ENCODE measurements around the gene LMF1.
"Not testable (repeated sequence)": the region's sequence is repeated elsewhere in the genome, so short reads cannot be mapped to it uniquely, and the experiment has no call there.

Gene LMF1

GRCh38 chr16:890217-890616, 80.6 kb downstream of the LMF1 start:
- no peak for DNase-seq

- no peak for DNase-seq
Measured at GRCh38 chr16:889586-889985, 81.2 kb downstream of the LMF1 start.

- no peak for DNase-seq
Measured at GRCh38 chr16:888901-889570, 81.7 kb downstream of the LMF1 start.

GRCh38 chr16:888456-888855, 82.3 kb downstream of the LMF1 start:
- not testable (repeated sequence) for DNase-seq

GRCh38 chr16:887846-888245, 82.9 kb downstream of the LMF1 start:
- DNase-seq: no peak

GRCh38 chr16:886802-887731, 83.7 kb downstream of the LMF1 start:
- DNase-seq: no peak

GRCh38 chr16:886084-886543, 84.7 kb downstream of the LMF1 start:
- no peak for DNase-seq

- no peak for DNase-seq
Measured at GRCh38 chr16:885391-885790, 85.4 kb downstream of the LMF1 start.

GRCh38 chr16:884232-884631, 86.6 kb downstream of the LMF1 start:
- DNase-seq: no peak

GRCh38 chr16:883781-884180, 87.0 kb downstream of the LMF1 start:
- no peak for DNase-seq

GRCh38 chr16:883340-883739, 87.4 kb downstream of the LMF1 start:
- no peak for DNase-seq

GRCh38 chr16:882671-883070, 88.1 kb downstream of the LMF1 start:
- DNase-seq: not testable (repeated sequence)

GRCh38 chr16:882256-882655, 88.5 kb downstream of the LMF1 start:
- no peak for DNase-seq

GRCh38 chr16:881219-882097, 89.3 kb downstream of the LMF1 start:
- DNase-seq: no peak

GRCh38 chr16:880471-881171, 90.2 kb downstream of the LMF1 start:
- DNase-seq: no peak

GRCh38 chr16:879986-880385, 90.8 kb downstream of the LMF1 start:
- no peak for DNase-seq

GRCh38 chr16:879461-879861, 91.3 kb downstream of the LMF1 start:
- DNase-seq: no peak

GRCh38 chr16:878886-879285, 91.9 kb downstream of the LMF1 start:
- no peak for DNase-seq

- no peak for DNase-seq
Measured at GRCh38 chr16:878072-878784, 92.6 kb downstream of the LMF1 start.

GRCh38 chr16:877242-878071, 93.3 kb downstream of the LMF1 start:
- DNase-seq: no peak

All from HCEC 1CT (cell line).